GM23338 (cell line): ENCODE measurements around the gene SCN1B. TPM values are rescaled to one million over a fixed set of nuclear protein-coding genes. Genes with fewer than 3 reads are reported as not detected.

Source experiments
- ATAC-seq: fragments of 200-7000 bp; cut with Tn5 transposase; 3 replicates; pipeline ENCODE4 v1.9.1; 2020
- DNase-seq: peaks from one replicate; pipeline ENCODE4 v3.0.0-alpha.2; 2015; ENCODE audit warnings: low spot score
- H2AFZ ChIP-seq: fragments of 200-600 bp; sonication (generic); 2 replicates; pipeline ENCODE4 v1.8.0; 2016; ENCODE audit warnings: antibody characterized with exemption, mild to moderate bottlenecking, moderate library complexity
- H3F3A ChIP-seq: fragments of 200-600 bp; sonication (generic); replicated peaks from 2 replicates; pipeline ENCODE4 v1.8.0; 2017; ENCODE audit warnings: antibody characterized with exemption, mixed run types, low read depth
- H3K27ac ChIP-seq: fragments of 200-600 bp; sonication (generic); 2 replicates; pipeline ENCODE4 v1.6.1; 2016; ENCODE audit warnings: low read depth
- H3K27me3 ChIP-seq: fragments of 200-600 bp; sonication (generic); 2 replicates; pipeline ENCODE4 v1.8.0; 2016; ENCODE audit warnings: mild to moderate bottlenecking, mixed run types, moderate library complexity; ENCODE audit not compliant: insufficient read depth
- H3K36me3 ChIP-seq: fragments of 200-600 bp; sonication (generic); 2 replicates; pipeline ENCODE4 v1.8.0; 2016; ENCODE audit warnings: mild to moderate bottlenecking; ENCODE audit not compliant: insufficient read depth
- H3K4me1 ChIP-seq: fragments of 200-600 bp; sonication (generic); 2 replicates; pipeline ENCODE4 v1.8.0; 2016; ENCODE audit warnings: mild to moderate bottlenecking, moderate library complexity; ENCODE audit not compliant: insufficient read depth
- H3K4me2 ChIP-seq: fragments of 200-600 bp; sonication (generic); 2 replicates; pipeline ENCODE4 v1.7.1; 2017; ENCODE audit warnings: mixed run types
- H3K4me3 ChIP-seq: fragments of 200-600 bp; sonication (generic); 2 replicates; pipeline ENCODE4 v1.6.1; 2016; ENCODE audit warnings: mixed run types
- H3K79me2 ChIP-seq: fragments of 200-600 bp; sonication (generic); replicated peaks from 2 replicates; pipeline ENCODE4 v1.8.0; 2017; ENCODE audit warnings: mild to moderate bottlenecking; ENCODE audit not compliant: insufficient read depth
- H3K9me2 ChIP-seq: fragments of 200-600 bp; sonication (generic); 2 replicates; pipeline ENCODE4 v1.8.0; 2017; ENCODE audit not compliant: insufficient read depth
- H4K20me1 ChIP-seq: fragments of 200-600 bp; sonication (generic); replicated peaks from 2 replicates; pipeline ENCODE4 v1.8.0; 2017; ENCODE audit warnings: mild to moderate bottlenecking; ENCODE audit not compliant: insufficient read depth
- H3K27ac Mint-ChIP-seq: 2 replicates; pipeline ENCODE4 v1.8.0; 2020; ENCODE audit warnings: inconsistent platforms, mild to moderate bottlenecking, moderate library complexity, mixed read lengths
- H3K27me3 Mint-ChIP-seq: 3 replicates; pipeline ENCODE4 v1.8.0; 2022; ENCODE audit warnings: low read depth, mild to moderate bottlenecking, moderate library complexity, mixed read lengths, inconsistent platforms; ENCODE audit not compliant: insufficient read depth, poor library complexity
- H3K36me3 Mint-ChIP-seq: 3 replicates; pipeline ENCODE4 v1.8.0; 2021; ENCODE audit warnings: low read depth, mild to moderate bottlenecking, inconsistent platforms, moderate library complexity, mixed read lengths
- H3K4me1 Mint-ChIP-seq: 3 replicates; pipeline ENCODE4 v1.8.0; 2020; ENCODE audit warnings: mild to moderate bottlenecking, inconsistent platforms, mixed read lengths
- H3K4me3 Mint-ChIP-seq: 3 replicates; pipeline ENCODE4 v1.8.0; 2021; ENCODE audit warnings: moderate library complexity, mild to moderate bottlenecking, inconsistent platforms, mixed read lengths
- H3K9me3 Mint-ChIP-seq: 3 replicates; pipeline ENCODE4 v1.8.0; 2020; ENCODE audit warnings: moderate library complexity, mild to moderate bottlenecking, inconsistent platforms, mixed read lengths
- CREB1 ChIP-seq: fragments of 250-450 bp; sonication (Bioruptor Pico); IDR thresholded peaks from 2 replicates; pipeline ENCODE4 v1.5.0; 2020; ENCODE audit warnings: low read depth, mild to moderate bottlenecking, moderate library complexity
- CTCF ChIP-seq, 2 experiments: fragments of 200-600 bp in 1 of 2; sonication (generic) in 1 of 2; conservative IDR thresholded peaks; 2 replicates each; pipeline versions ENCODE4 v1.5.1 to v1.6.1; 2016 to 2017; ENCODE audit warnings: antibody characterized with exemption in 2 of 2, low read depth in 2 of 2, mild to moderate bottlenecking in 2 of 2, moderate library complexity in 1 of 2
- ETS1 ChIP-seq: IDR thresholded peaks from 2 replicates; pipeline ENCODE4 v1.6.1; 2016; ENCODE audit warnings: antibody characterized with exemption
- EZH2 ChIP-seq: fragments of 200-600 bp; sonication (generic); IDR thresholded peaks from one replicate; pipeline ENCODE4 v1.8.0; 2017; ENCODE audit warnings: antibody characterized with exemption, mild to moderate bottlenecking, low read depth; ENCODE audit not compliant: unreplicated experiment
- EZH2phosphoT487 ChIP-seq: fragments of 200-600 bp; sonication (generic); IDR thresholded peaks from one replicate; pipeline ENCODE4 v1.8.1; 2018; ENCODE audit warnings: antibody characterized with exemption; ENCODE audit not compliant: unreplicated experiment
- JUNB ChIP-seq: IDR thresholded peaks from one replicate; pipeline ENCODE4 v1.6.1; 2016; ENCODE audit warnings: antibody characterized with exemption; ENCODE audit not compliant: unreplicated experiment
- NANOG ChIP-seq: IDR thresholded peaks from 2 replicates; pipeline ENCODE4 v1.6.1; 2016; ENCODE audit warnings: antibody characterized with exemption, borderline replicate concordance
- POLR2AphosphoS5 ChIP-seq: IDR thresholded peaks from 2 replicates; pipeline ENCODE4 v1.6.1; 2016; ENCODE audit warnings: antibody characterized with exemption, low read depth
- REST ChIP-seq: IDR thresholded peaks from one replicate; pipeline ENCODE4 v1.6.1; 2018; ENCODE audit warnings: antibody characterized with exemption; ENCODE audit not compliant: unreplicated experiment
- ZNF331 ChIP-seq: fragments of 250-450 bp; sonication (Bioruptor Pico); IDR thresholded peaks from 2 replicates; pipeline ENCODE4 v1.5.0; 2020; ENCODE audit warnings: low read depth, mild to moderate bottlenecking, moderate library complexity
- polyA plus RNA-seq: library from polyadenylated mRNA; unstranded; fragments of >200 nt; fragmentation: Nextera tagmentation; extraction: Ambion mirVana; gene quantifications from 2 replicates; pipeline ENCODE4 v1.2.1, GENCODE V29; 2016
- total RNA-seq: library from RNA; depleted of rRNA; stranded (reverse); fragments of >200 nt; shearing (Covaris generic); gene quantifications from 2 replicates; pipeline ENCODE4 v1.2.3, GENCODE V29; 2014

SCN1B gene
- total and polyA plus RNA-seq, 2 experiments from 2014 or later = 1.7 to 4.8 TPM

GRCh38 chr19:35009424-35010415, 20.6 kb upstream of the SCN1B start (continued):
- TF ChIP-seq ETS1 (no peak), ZNF331 (CRISPR knock-in tag) (no peak), EZH2phosphoT487 (no peak), REST (no peak), POLR2AphosphoS5 (no peak), EZH2 (no peak), CTCF (conservative IDR thresholded peaks at IDR 0.05; ENCODE audit: low read depth in 2 of 2) (no peak)

- no peaks in the 10 kb centered on the region for H3K4me1 ChIP-seq
- peaks cover 26% of the 10 kb centered on the region for H3K79me2 ChIP-seq
- Mint-ChIP-seq H3K4me3 (no peak overlapping the region), H3K27me3 (peaks cover 30% of the 10 kb centered on the region), H3K4me1 (peaks cover 4% of the 10 kb centered on the region; the same call in 1 of the 3 replicates), H3K27ac (no peak overlapping the region), H3K36me3 (peaks cover 89% of the 10 kb centered on the region), H3K9me3 (no peaks in the 10 kb centered on the region; the same call in 2 of the 3 replicates)
- H3K27ac ChIP-seq = no peak overlapping the region
- DNase-seq (no peak), ATAC-seq (no peak)
- H3K27me3 ChIP-seq = no peaks in the 10 kb centered on the region
- peaks cover 36% of the 10 kb centered on the region for H3F3A ChIP-seq
- H2AFZ ChIP-seq = no peak overlapping the region
- peaks cover 37% of the 10 kb centered on the region for H4K20me1 ChIP-seq
- H3K36me3 ChIP-seq = peaks cover 59% of the 10 kb centered on the region
- no peak overlapping the region for H3K4me3 ChIP-seq
- H3K4me2 ChIP-seq = no peak overlapping the region
- no peaks in the 10 kb centered on the region for H3K9me2 ChIP-seq
- TF ChIP-seq ZNF331 (CRISPR knock-in tag) = no peak
- no peak for TF ChIP-seq CREB1 (CRISPR knock-in tag)
- no peak for TF ChIP-seq JUNB
- TF ChIP-seq ETS1 = no peak
- TF ChIP-seq EZH2phosphoT487 = no peak
- TF ChIP-seq CTCF (conservative IDR thresholded peaks at IDR 0.05; ENCODE audit: low read depth in 2 of 2) = no peak
- TF ChIP-seq POLR2AphosphoS5 = no peak
- no peak for TF ChIP-seq NANOG
Observed at GRCh38 chr19:35011091-35011689, 19.1 kb upstream of the SCN1B start.
